ENCODE data around the gene BICDL1. TPM values are rescaled to one million over a fixed set of nuclear protein-coding genes. Genes with fewer than 3 reads are reported as not detected.

The BICDL1 gene
- total RNA-seq, 1 experiment from 2014 or later, result 22.2 TPM

DNA sequence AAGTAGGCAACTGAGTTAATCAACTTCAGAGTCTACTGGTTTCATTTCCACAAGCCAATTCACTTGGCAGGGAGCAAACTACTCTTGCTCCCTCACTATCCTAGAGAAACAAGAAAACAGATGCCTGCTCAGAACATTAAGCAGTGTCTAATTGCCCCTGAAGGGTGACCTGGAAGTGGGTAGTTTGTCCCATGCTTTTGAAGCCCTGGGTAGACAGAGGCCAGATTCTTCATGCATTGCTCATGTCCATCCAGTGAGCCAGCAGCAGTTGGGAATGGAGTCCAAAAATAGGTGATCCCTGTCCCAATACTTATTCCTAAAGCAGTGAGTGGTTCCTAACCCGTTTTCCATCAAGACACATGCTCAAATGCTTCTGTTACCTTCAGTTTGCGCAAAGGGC lies 48.8 kb downstream of the BICDL1 start:
- Histone ChIP-seq H3K4me3 (ENCODE audit: low read depth in 2 of 2, low read length in 2 of 2) (no peak overlapping the region), H3K27ac (ENCODE audit: low read length) (no peak overlapping the region), H3K27me3 (ENCODE audit: control insufficient read depth, insufficient read depth, low read length) (no peaks in the 10 kb centered on the region), H3K9me3 (ENCODE audit: control insufficient read depth, insufficient read depth, low read depth, low read length) (no peaks in the 10 kb centered on the region), H3K4me1 (ENCODE audit: control insufficient read depth, insufficient read depth, low read length) (no peaks in the 10 kb centered on the region), H3K36me3 (ENCODE audit: control insufficient read depth, insufficient read depth, low read length) (no peaks in the 10 kb centered on the region)
- no peak for DNase-seq (ENCODE audit: low read depth, low spot score)
- in situ Hi-C loops (cut with HindIII; ENCODE audit: low pct_unique_long_range_greater_than_20kb, low sequenced_read_pairs), result no loop called here
- ChIA-PET POLR2A (no interaction called here), CTCF (no interaction called here)
- intact Hi-C loops (cut with micrococcal nuclease; ENCODE audit: unreplicated experiment), result no loop called here
- ATAC-seq, result no peak
- BruUV-seq (replicated peaks), result no TSS peak
- TF ChIP-seq CTCF (IDR thresholded peaks at IDR 0.05) (no peak), REST (IDR thresholded peaks at IDR 0.05; ENCODE audit: insufficient read depth in 1 of 2, low read depth in 2 of 2, low read length in 1 of 2) (no peak), TCF7L2 (IDR thresholded peaks at IDR 0.05; ENCODE audit: low read depth, low read length) (no peak), POLR2AphosphoS5 (IDR thresholded peaks at IDR 0.05; ENCODE audit: low read depth, low read length) (no peak), SIN3A (IDR thresholded peaks at IDR 0.05; ENCODE audit: borderline replicate concordance, insufficient read depth, low read depth, low read length) (no peak)

GRCh38 chr12:120039711-120040110 lies 50.7 kb downstream of the BICDL1 start:
- DNase-seq (ENCODE audit: low read depth, low spot score) (no peak), ATAC-seq (no peak)
- in situ Hi-C loops (cut with HindIII; ENCODE audit: low pct_unique_long_range_greater_than_20kb, low sequenced_read_pairs), result no loop called here
- no peaks in the 10 kb centered on the region for H3K9me3 ChIP-seq (ENCODE audit: control insufficient read depth, insufficient read depth, low read depth, low read length)
- no TSS peak for BruUV-seq (replicated peaks)
- intact Hi-C loops (cut with micrococcal nuclease; ENCODE audit: unreplicated experiment), result no loop called here
- H3K27me3 ChIP-seq (ENCODE audit: control insufficient read depth, insufficient read depth, low read length), result no peaks in the 10 kb centered on the region
- TF ChIP-seq CTCF (IDR thresholded peaks at IDR 0.05) (no peak), TCF7L2 (IDR thresholded peaks at IDR 0.05; ENCODE audit: low read depth, low read length) (no peak), SIN3A (IDR thresholded peaks at IDR 0.05; ENCODE audit: borderline replicate concordance, insufficient read depth, low read depth, low read length) (no peak), REST (IDR thresholded peaks at IDR 0.05; ENCODE audit: insufficient read depth in 1 of 2, low read depth in 2 of 2, low read length in 1 of 2) (no peak), POLR2AphosphoS5 (IDR thresholded peaks at IDR 0.05; ENCODE audit: low read depth, low read length) (no peak)
- H3K4me3 ChIP-seq (ENCODE audit: low read depth in 2 of 2, low read length in 2 of 2), result no peak overlapping the region
- ChIA-PET CTCF (no interaction called here), POLR2A (no interaction called here)
- no peaks in the 10 kb centered on the region for H3K36me3 ChIP-seq (ENCODE audit: control insufficient read depth, insufficient read depth, low read length)
- H3K27ac ChIP-seq (ENCODE audit: low read length), result no peak overlapping the region
- no peaks in the 10 kb centered on the region for H3K4me1 ChIP-seq (ENCODE audit: control insufficient read depth, insufficient read depth, low read length)

Data from Panc1 (cell line).